ENCODE measurements around the gene LARGE1.

DNA sequence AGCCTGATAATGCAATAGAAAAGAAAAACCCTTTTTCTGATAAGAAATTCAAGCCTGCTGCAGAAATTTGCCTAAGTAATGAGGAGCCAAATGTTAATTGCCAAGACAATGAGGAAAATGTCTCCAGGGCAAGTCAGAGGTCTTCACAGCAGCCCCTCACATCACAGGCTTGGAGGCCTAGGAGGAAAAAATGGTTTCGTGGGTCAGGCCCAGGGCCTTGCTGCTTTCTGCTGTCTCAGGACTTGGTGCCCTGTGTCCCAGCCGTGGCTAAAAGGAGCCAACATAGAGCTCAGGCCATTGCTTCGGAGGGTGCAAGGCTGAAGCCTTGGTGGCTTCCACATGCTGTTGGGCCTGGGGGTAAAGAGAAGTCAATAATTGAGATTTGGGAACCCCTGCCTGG is 131.3 kb downstream of the LARGE1 start:
- TF ChIP-seq, protein P1, sequence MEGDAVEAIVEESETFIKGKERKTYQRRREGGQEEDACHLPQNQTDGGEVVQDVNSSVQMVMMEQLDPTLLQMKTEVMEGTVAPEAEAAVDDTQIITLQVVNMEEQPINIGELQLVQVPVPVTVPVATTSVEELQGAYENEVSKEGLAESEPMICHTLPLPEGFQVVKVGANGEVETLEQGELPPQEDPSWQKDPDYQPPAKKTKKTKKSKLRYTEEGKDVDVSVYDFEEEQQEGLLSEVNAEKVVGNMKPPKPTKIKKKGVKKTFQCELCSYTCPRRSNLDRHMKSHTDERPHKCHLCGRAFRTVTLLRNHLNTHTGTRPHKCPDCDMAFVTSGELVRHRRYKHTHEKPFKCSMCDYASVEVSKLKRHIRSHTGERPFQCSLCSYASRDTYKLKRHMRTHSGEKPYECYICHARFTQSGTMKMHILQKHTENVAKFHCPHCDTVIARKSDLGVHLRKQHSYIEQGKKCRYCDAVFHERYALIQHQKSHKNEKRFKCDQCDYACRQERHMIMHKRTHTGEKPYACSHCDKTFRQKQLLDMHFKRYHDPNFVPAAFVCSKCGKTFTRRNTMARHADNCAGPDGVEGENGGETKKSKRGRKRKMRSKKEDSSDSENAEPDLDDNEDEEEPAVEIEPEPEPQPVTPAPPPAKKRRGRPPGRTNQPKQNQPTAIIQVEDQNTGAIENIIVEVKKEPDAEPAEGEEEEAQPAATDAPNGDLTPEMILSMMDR (IDR thresholded peaks at IDR 0.05): no peak
- no peak for TF ChIP-seq POLR2A (IDR thresholded peaks at IDR 0.05)
